ENCODE data around the gene KCNQ1. TPM values are rescaled to one million over a fixed set of nuclear protein-coding genes. Genes with fewer than 3 reads are reported as not detected.

KCNQ1 gene
- total and polyA plus RNA-seq, 2 donors (not counting 1 experiment from before 2014, with no cell fraction given), result 21.5 to 28.8 TPM

GRCh38 chr11:2566223-2567025 is 121.6 kb downstream of the KCNQ1 start:
- no peak overlapping the region for H3K4me3 Mint-ChIP-seq
- CTCF ChIA-PET, result no interaction called here
- intact Hi-C loops (cut with micrococcal nuclease), result no loop called here

More at GRCh38 chr11:2566223-2567025, 121.6 kb downstream of the KCNQ1 start:
- H3K9ac ChIP-seq (ENCODE audit: low read length), result no peak overlapping the region
- Mint-ChIP-seq H3K27ac (no peak overlapping the region), H3K4me1 (no peaks in the 10 kb centered on the region), H3K9me3 (ENCODE audit: insufficient read depth) (no peaks in the 10 kb centered on the region), H3K27me3 (no peaks in the 10 kb centered on the region)
- H3K9me3 ChIP-seq (ENCODE audit: control extremely low read depth in 1 of 3, control insufficient read depth in 2 of 3, insufficient read depth in 1 of 3, low read length in 2 of 3), result no peaks in the 10 kb centered on the region
- no peak overlapping the region for H3K4me3 ChIP-seq (ENCODE audit: control extremely low read depth in 1 of 5, extremely low read depth in 1 of 5, insufficient read depth in 1 of 5, low read depth in 2 of 5, low read length in 4 of 5)
- DNase-seq (no peak), ATAC-seq (ENCODE audit: low read depth) (no peak)
- peaks cover 7% of the 10 kb centered on the region for H4K20me1 ChIP-seq (ENCODE audit: control insufficient read depth, insufficient read depth, low read length, poor library complexity, severe bottlenecking)
- TF ChIP-seq EZH2 (IDR thresholded peaks at IDR 0.05; ENCODE audit: borderline replicate concordance, insufficient read depth, low read depth, low read length, poor library complexity, severe bottlenecking) (no peak), CTCF (IDR thresholded peaks at IDR 0.05) (no peak)
- no peak overlapping the region for H3K4me2 ChIP-seq (replicated peaks; ENCODE audit: low read depth, low read length, poor library complexity, severe bottlenecking)
- POLR2A ChIA-PET, result no interaction called here
- no peaks in the 10 kb centered on the region for H3K4me1 ChIP-seq (ENCODE audit: control insufficient read depth in 2 of 2, insufficient read depth in 2 of 2, low read length in 2 of 2)
- no peak overlapping the region for H2AFZ ChIP-seq (ENCODE audit: insufficient read depth, low read depth, low read length, poor library complexity, severe bottlenecking)
- peaks cover 0 to 3% of the 10 kb centered on the region in 2 experiments for H3K36me3 ChIP-seq (replicated peaks in 1 of 2; ENCODE audit: control extremely low read depth in 1 of 2, control insufficient read depth in 1 of 2, extremely low read depth in 1 of 2, insufficient read depth in 2 of 2, low read length in 1 of 2)
- H3K27me3 ChIP-seq (replicated peaks in 1 of 4; ENCODE audit: control extremely low read depth in 1 of 4, control insufficient read depth in 3 of 4, insufficient read depth in 4 of 4, low read length in 3 of 4), result no peaks in the 10 kb centered on the region
- no peaks in the 10 kb centered on the region for H3K79me2 ChIP-seq (ENCODE audit: control insufficient read depth, insufficient read depth, low read length)
- 94% methylated on average over 13 of the region's 16 CpGs for WGBS (ENCODE audit: insufficient coverage)
- no peak overlapping the region for H3K27ac ChIP-seq (ENCODE audit: low read length in 2 of 2)

All from B cell (primary cell).